OCI-LY1 (cell line): Measurements from ENCODE around the gene ASTE1.

Experiments used
- H2AFZ ChIP-seq: fragments of 200-600 bp; sonication (generic), shearing (Covaris generic); 2 replicates; pipeline ENCODE4 v1.6.0; 2014; ENCODE audit warnings: antibody characterized with exemption, mild to moderate bottlenecking, low read length
- H3F3A ChIP-seq: fragments of 200-600 bp; sonication (generic), shearing (Covaris generic); 2 replicates; pipeline ENCODE4 v1.6.0; 2014; ENCODE audit warnings: mild to moderate bottlenecking, antibody characterized with exemption, low read length, moderate library complexity; ENCODE audit not compliant: insufficient read depth
- H3K27ac ChIP-seq: fragments of 200-600 bp; sonication (generic); 2 replicates; pipeline ENCODE4 v1.5.1; 2014; ENCODE audit warnings: low read length, mixed run types, mild to moderate bottlenecking, low read depth; ENCODE audit not compliant: poor library complexity, severe bottlenecking
- H3K27me3 ChIP-seq: fragments of 200-600 bp; sonication (generic); 2 replicates; pipeline ENCODE4 v1.6.0; 2014; ENCODE audit warnings: antibody characterized with exemption, mild to moderate bottlenecking, low read length, moderate library complexity; ENCODE audit not compliant: insufficient read depth
- H3K36me3 ChIP-seq: fragments of 200-600 bp; sonication (generic); 2 replicates; pipeline ENCODE4 v1.6.1; 2014; ENCODE audit warnings: mild to moderate bottlenecking, antibody characterized with exemption, low read length, moderate library complexity, mixed read lengths; ENCODE audit not compliant: insufficient read depth
- H3K4me1 ChIP-seq: fragments of 200-600 bp; sonication (generic); 2 replicates; pipeline ENCODE4 v1.5.1; 2014; ENCODE audit warnings: mild to moderate bottlenecking, low read length, moderate library complexity; ENCODE audit not compliant: insufficient read depth, severe bottlenecking
- H3K4me2 ChIP-seq: fragments of 200-600 bp; sonication (generic), shearing (Covaris generic); 2 replicates; pipeline ENCODE4 v1.6.1; 2014; ENCODE audit warnings: low read length
- H3K4me3 ChIP-seq: fragments of 200-600 bp; sonication (generic); 2 replicates; pipeline ENCODE4 v1.5.1; 2014; ENCODE audit warnings: low read length, low read depth, mild to moderate bottlenecking, mixed read lengths; ENCODE audit not compliant: poor library complexity, severe bottlenecking
- H3K79me2 ChIP-seq: fragments of 200-600 bp; shearing (Covaris generic); 2 replicates; pipeline ENCODE4 v1.6.1; 2016; ENCODE audit warnings: mixed run types, low read length, mixed read lengths; ENCODE audit not compliant: insufficient read depth
- H3K9ac ChIP-seq: fragments of 200-600 bp; sonication (generic), shearing (Covaris generic); 2 replicates; pipeline ENCODE4 v1.6.1; 2014; ENCODE audit warnings: mild to moderate bottlenecking, low read length, mixed read lengths
- H3K9me2 ChIP-seq: fragments of 200-600 bp; sonication (generic), shearing (Covaris generic); 2 replicates; pipeline ENCODE4 v1.6.1; 2014; ENCODE audit warnings: low read depth, mild to moderate bottlenecking, low read length, mixed read lengths
- H3K9me3 ChIP-seq: fragments of 200-600 bp; shearing (Covaris generic); 2 replicates; pipeline ENCODE4 v1.6.1; 2014; ENCODE audit warnings: low read length, mixed read lengths
- H4K20me1 ChIP-seq: fragments of 200-600 bp; sonication (generic), shearing (Covaris generic); 2 replicates; pipeline ENCODE4 v1.6.0; 2016; ENCODE audit warnings: mild to moderate bottlenecking, low read length; ENCODE audit not compliant: insufficient read depth
- CTCF ChIP-seq: fragments of 200-600 bp; sonication (generic), shearing (Covaris generic); IDR thresholded peaks from 2 replicates; pipeline ENCODE4 v1.5.1; 2017; ENCODE audit warnings: mild to moderate bottlenecking, antibody characterized with exemption, low read length, moderate library complexity, mixed read lengths
- EZH2 ChIP-seq: fragments of 200-600 bp; sonication (generic), shearing (Covaris generic); IDR thresholded peaks from 2 replicates; pipeline ENCODE4 v1.8.0; 2017; ENCODE audit warnings: borderline replicate concordance, mixed run types, mild to moderate bottlenecking, antibody characterized with exemption, low read length, moderate library complexity, mixed read lengths

The ASTE1 gene

DNA sequence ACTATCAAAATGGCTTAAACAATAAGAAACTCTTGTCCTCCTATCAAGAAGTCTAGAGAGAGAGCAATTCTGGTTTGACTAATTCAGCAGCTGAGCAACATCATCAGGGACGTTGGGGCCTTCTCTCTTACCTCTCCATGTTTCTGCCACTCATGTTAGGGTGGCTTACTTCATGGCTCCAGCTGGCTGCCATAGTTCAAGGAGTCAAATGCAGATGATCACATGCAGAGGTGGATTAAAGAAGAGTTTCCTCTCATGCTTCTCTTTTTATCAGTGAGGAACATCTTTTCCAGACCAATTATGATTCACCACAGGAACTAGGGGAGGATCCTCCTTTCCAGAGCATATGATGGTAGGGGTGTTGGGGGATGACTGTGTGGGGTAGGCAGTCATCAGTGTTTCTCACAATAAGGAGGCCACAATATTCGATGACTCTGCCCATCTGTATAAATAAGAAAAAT lies 45.5 kb upstream of the ASTE1 start:
- H2AFZ ChIP-seq, result no peak overlapping the region
- no peaks in the 10 kb centered on the region for H3K9me3 ChIP-seq
- H3K4me1 ChIP-seq, result peaks cover 31% of the 10 kb centered on the region
- H3K27ac ChIP-seq, result no peak overlapping the region
- H3K9ac ChIP-seq, result no peak overlapping the region
- TF ChIP-seq CTCF (no peak), EZH2 (no peak)
- H3K9me2 ChIP-seq, result no peaks in the 10 kb centered on the region
- H3K79me2 ChIP-seq, result no peaks in the 10 kb centered on the region
- no peak overlapping the region for H3K4me3 ChIP-seq
- no peaks in the 10 kb centered on the region for H3F3A ChIP-seq
- no peaks in the 10 kb centered on the region for H4K20me1 ChIP-seq
- H3K4me2 ChIP-seq, result no peak overlapping the region
- H3K27me3 ChIP-seq, result no peaks in the 10 kb centered on the region
- no peaks in the 10 kb centered on the region for H3K36me3 ChIP-seq

DNA sequence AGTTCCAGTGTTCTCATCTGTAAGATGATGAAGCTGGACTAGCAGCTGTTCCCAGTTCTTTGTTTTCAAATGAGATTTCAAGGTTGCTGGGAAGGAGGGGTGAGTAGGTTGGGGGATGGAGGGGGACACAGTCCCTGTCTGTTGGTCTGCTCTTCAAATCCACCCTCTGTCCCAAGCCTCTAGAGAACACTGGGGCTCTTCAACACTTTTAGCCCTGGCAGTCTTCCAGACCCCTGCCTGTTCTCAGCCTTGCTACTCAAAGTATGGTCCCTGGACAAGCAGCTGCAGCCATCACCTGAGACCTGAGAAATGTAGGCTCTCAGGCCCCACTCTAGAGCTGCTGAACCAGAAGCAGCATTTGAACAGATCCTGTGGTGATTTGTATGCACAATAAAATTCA lies 41.4 kb upstream of the ASTE1 start:
- Histone ChIP-seq H3K9me3 (no peaks in the 10 kb centered on the region), H3F3A (no peaks in the 10 kb centered on the region), H3K9me2 (no peaks in the 10 kb centered on the region), H3K36me3 (no peaks in the 10 kb centered on the region), H3K79me2 (no peaks in the 10 kb centered on the region), H2AFZ (no peak overlapping the region), H3K4me1 (no peaks in the 10 kb centered on the region), H3K4me3 (no peak overlapping the region), H3K27me3 (no peaks in the 10 kb centered on the region), H3K9ac (no peak overlapping the region), H3K4me2 (no peak overlapping the region), H3K27ac (no peak overlapping the region), H4K20me1 (no peaks in the 10 kb centered on the region)
- no peak for TF ChIP-seq EZH2

DNA sequence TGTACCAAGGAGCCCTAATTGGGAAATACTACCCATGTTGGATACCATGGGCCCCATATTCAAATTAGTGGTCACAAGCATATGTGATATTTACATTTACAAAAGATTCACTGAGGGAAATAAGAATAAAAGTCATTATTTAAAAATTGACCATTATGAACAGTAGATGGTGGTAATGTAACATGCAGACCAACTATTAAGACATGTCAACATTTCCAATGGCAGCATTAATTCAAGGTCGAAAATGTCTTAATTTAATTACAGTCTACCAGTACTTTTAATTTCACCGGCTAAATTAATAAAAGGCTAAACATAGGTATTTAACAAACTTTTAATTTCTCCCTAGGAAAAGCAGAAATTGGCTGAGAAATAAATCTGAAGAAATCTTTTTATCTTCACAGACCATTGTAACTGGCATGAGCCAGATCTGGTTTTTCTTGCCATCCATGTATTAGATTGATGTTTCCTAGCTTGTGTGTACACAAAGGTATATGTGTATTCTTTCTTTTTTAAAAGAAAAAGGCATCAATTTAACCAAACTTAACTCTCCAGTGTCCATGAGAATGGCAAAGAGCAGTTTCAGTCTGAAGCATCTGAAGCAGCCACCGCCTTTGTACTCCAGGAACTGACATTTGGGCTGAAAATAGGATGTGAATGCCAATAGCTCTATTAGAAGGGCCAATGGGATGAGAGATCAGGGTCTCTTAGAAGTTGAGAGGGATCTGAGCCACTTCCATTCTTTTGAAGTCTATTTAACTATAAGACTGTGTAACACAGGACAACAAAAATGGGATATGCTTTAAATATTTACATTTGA lies 26.6 kb upstream of the ASTE1 start:
- no peak overlapping the region for H3K4me3 ChIP-seq
- no peaks in the 10 kb centered on the region for H4K20me1 ChIP-seq
- no peaks in the 10 kb centered on the region for H3K4me1 ChIP-seq
- H2AFZ ChIP-seq, result no peak overlapping the region
- no peak overlapping the region for H3K9ac ChIP-seq
- H3F3A ChIP-seq, result no peaks in the 10 kb centered on the region
- TF ChIP-seq CTCF, result peak; percentile 54
- TF ChIP-seq EZH2, result no peak
- H3K36me3 ChIP-seq, result no peaks in the 10 kb centered on the region
- H3K27me3 ChIP-seq, result no peaks in the 10 kb centered on the region
- H3K9me2 ChIP-seq, result no peaks in the 10 kb centered on the region
- H3K27ac ChIP-seq, result no peak overlapping the region
- H3K9me3 ChIP-seq, result no peaks in the 10 kb centered on the region
- H3K79me2 ChIP-seq, result no peaks in the 10 kb centered on the region
- H3K4me2 ChIP-seq, result no peak overlapping the region

GRCh38 chr3:131050001-131050400 lies 23.4 kb upstream of the ASTE1 start:
- H3K9me3 ChIP-seq, result no peaks in the 10 kb centered on the region
- H3K4me3 ChIP-seq, result no peak overlapping the region
- H4K20me1 ChIP-seq, result no peaks in the 10 kb centered on the region
- H3K9ac ChIP-seq, result no peak overlapping the region
- no peak overlapping the region for H2AFZ ChIP-seq
- H3K4me1 ChIP-seq, result no peaks in the 10 kb centered on the region
- no peaks in the 10 kb centered on the region for H3K79me2 ChIP-seq
- H3F3A ChIP-seq, result no peaks in the 10 kb centered on the region
- no peaks in the 10 kb centered on the region for H3K36me3 ChIP-seq
- no peaks in the 10 kb centered on the region for H3K9me2 ChIP-seq
- H3K27ac ChIP-seq, result no peak overlapping the region
- H3K27me3 ChIP-seq, result no peaks in the 10 kb centered on the region
- TF ChIP-seq CTCF (no peak), EZH2 (no peak)
- no peak overlapping the region for H3K4me2 ChIP-seq
